ENCODE measurements around the gene ACSS3.

- TF ChIP-seq CTCF (IDR thresholded peaks at IDR 0.05) (no peak), POLR2A (IDR thresholded peaks at IDR 0.05) (no peak), EP300 (IDR thresholded peaks at IDR 0.05) (no peak)
Measured at GRCh38 chr12:81105687-81106086, 27.8 kb downstream of the ACSS3 start.
